HFF-Myc (cell line): ENCODE data around the gene DCLRE1A.

ENCODE experiments used
- DNase-seq: peaks from one replicate; pipeline ENCODE4 v3.0.0-alpha.2; 2011; ENCODE audit warnings: low read depth; ENCODE audit errors: extremely low read depth
- H3K4me3 ChIP-seq: replicated peaks from 2 replicates; pipeline ENCODE4 v1.5.1; 2011; ENCODE audit warnings: low read depth, mild to moderate bottlenecking, control low read depth, low read length
- TF ChIP-seq, protein P1 (sequence below): IDR thresholded peaks from 2 replicates; pipeline ENCODE4 v1.5.1; 2012; ENCODE audit warnings: mild to moderate bottlenecking, low read depth, low read length, control low read depth; ENCODE audit errors: missing control alignments

The DCLRE1A gene

GRCh38 chr10:113854013-113854760, at the start of gene DCLRE1A, which contains the start of gene NHLRC2:
Gene DCLRE1A, minus strand, starts transcription at chr10:113854082. Its CDS starts 900 bp downstream, at chr10:113853182.
Gene NHLRC2, plus strand, starts transcription at chr10:113854661. Its CDS starts 212 bp downstream, at chr10:113854873.
- peak; percentile 47 for DNase-seq
- TF ChIP-seq, protein P1, sequence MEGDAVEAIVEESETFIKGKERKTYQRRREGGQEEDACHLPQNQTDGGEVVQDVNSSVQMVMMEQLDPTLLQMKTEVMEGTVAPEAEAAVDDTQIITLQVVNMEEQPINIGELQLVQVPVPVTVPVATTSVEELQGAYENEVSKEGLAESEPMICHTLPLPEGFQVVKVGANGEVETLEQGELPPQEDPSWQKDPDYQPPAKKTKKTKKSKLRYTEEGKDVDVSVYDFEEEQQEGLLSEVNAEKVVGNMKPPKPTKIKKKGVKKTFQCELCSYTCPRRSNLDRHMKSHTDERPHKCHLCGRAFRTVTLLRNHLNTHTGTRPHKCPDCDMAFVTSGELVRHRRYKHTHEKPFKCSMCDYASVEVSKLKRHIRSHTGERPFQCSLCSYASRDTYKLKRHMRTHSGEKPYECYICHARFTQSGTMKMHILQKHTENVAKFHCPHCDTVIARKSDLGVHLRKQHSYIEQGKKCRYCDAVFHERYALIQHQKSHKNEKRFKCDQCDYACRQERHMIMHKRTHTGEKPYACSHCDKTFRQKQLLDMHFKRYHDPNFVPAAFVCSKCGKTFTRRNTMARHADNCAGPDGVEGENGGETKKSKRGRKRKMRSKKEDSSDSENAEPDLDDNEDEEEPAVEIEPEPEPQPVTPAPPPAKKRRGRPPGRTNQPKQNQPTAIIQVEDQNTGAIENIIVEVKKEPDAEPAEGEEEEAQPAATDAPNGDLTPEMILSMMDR, result no peak
- peak within 1 kb of the TSS; percentile 62 for H3K4me3 ChIP-seq

GRCh38 chr10:113899952-113900598, 46.2 kb upstream of the DCLRE1A start:
- DNase-seq, result no peak
- no peak overlapping the region for H3K4me3 ChIP-seq
- TF ChIP-seq, protein P1, result no peak

DNA sequence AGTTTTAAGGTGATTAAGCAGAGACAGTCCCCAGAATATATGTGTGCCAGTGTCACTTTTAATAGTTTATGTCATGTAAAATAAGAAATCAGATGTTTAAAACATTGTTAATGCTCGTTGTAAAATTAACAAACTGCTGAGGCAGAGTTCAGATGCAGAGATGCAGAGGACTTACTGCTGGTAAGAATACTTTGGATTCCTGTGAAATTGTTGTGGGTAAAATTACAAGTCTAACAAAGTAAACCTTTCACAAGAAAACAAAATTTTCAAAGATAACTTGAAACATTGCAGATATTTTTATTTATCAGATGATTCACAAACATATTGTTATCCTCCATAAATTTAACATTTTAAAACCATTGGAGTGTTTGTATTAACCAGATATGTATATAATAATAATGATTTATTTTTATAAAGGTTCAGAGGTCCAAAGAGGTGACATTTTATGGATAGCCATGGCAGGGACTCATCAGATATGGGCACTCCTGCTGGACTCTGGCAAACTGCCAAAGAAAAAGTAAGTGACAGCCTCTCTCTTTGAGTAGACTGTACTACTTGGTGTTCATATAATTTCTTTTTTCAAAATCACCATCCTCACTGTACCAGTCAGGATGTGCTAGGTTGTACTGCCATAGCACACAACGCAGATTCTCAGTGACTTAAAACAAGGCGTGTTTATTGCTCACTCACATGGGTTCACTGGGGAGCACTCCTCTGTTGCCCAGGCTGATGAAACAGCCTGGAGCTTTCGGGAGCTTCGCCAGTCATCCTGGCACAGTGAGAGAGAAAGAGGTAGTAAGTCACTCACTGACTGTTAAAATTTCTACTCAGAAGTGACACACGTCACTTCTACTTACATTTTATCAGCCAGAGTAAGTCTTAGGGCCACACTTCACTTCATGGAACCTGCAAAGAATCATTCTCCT, 44.1 kb upstream of the DCLRE1A start:
- DNase-seq, result no peak
- TF ChIP-seq, protein P1, result no peak

DNA sequence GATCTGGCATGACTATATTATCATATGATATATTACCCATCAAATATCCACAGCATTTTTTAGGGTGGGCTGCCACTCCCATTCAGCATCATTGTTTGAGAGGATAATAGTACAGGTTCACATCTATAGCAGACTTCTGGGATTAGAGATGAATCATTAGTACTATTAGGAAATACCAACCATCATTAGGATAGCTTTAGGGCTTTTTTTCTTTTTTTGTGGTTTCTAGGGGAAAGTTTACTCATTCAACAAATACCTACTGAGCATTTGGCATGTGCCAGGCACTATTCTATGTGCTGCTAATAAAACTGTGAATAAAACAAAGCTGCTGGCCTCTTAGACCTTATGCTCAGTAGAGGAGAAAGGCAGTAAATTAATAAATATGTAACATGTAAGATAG, 41.1 kb upstream of the DCLRE1A start:
- no peak overlapping the region for H3K4me3 ChIP-seq
- DNase-seq, result no peak
- TF ChIP-seq, protein P1, result no peak

More for the DNA sequence above, 44.1 kb upstream of the DCLRE1A start:
- H3K4me3 ChIP-seq, result no peak overlapping the region

GRCh38 chr10:113894581-113894980, 40.7 kb upstream of the DCLRE1A start:
- DNase-seq, result no peak
- H3K4me3 ChIP-seq, result no peak overlapping the region
- TF ChIP-seq, protein P1, result no peak

GRCh38 chr10:113893570-113893969, 39.7 kb upstream of the DCLRE1A start:
- no peak for DNase-seq
- TF ChIP-seq, protein P1, result no peak

More at GRCh38 chr10:113893570-113893969, 39.7 kb upstream of the DCLRE1A start:
- H3K4me3 ChIP-seq, result no peak overlapping the region
